GM23248 (cell line): Measurements from ENCODE around the gene BAZ2B.
"Not testable (repeated sequence)": the region's sequence is repeated elsewhere in the genome, so short reads cannot be mapped to it uniquely, and the experiment has no call there.

Experiments used
- EZH2 ChIP-seq: fragments of 200-600 bp; sonication (generic); IDR thresholded peaks from 2 replicates; pipeline ENCODE4 v1.6.1; 2018; ENCODE audit warnings: antibody characterized with exemption, mild to moderate bottlenecking; ENCODE audit not compliant: insufficient read depth, poor library complexity, severe bottlenecking
- EZH2phosphoT487 ChIP-seq: fragments of 200-600 bp; sonication (generic); IDR thresholded peaks from 2 replicates; pipeline ENCODE4 v1.6.1; 2018; ENCODE audit warnings: antibody characterized with exemption, moderate library complexity, mild to moderate bottlenecking, low read depth; ENCODE audit not compliant: insufficient read depth

- TF ChIP-seq EZH2, EZH2phosphoT487: not testable (repeated sequence)
These were observed 81.1 kb downstream of the BAZ2B start for GRCh38 chr2:159535261-159535660.
